Measurements from ENCODE around the gene SHISA3. TPM values are rescaled to one million over a fixed set of nuclear protein-coding genes. Genes with fewer than 3 reads are reported as not detected.

Gene SHISA3
- total and polyA plus RNA-seq, 2 of the 8 experiments (the other 6 are each of a cell fraction or from before 2014, with no cell fraction given) = 2.0 to 9.3 TPM

DNA sequence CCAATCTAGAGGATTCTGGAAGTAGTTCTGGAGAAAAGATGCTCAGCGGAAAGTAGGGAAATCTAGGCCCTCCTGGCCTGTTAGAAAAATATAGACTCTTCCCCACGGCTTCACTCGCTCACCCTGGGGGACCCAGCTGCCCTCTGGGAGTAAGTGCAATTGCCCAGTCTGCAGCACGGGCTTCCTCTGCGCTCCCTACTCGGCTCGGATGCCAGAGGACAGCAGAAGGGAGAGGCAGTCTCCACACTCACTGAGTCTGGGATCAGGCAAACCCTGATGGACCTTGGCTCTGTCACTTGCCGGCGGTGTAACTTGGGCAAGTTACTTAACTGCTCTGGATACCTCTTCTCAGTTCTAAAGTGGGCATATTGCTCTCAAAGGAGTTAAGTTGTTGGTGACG is 2.1 kb downstream of the SHISA3 start (continued):
- no peak for TF ChIP-seq CTBP2 (IDR thresholded peaks at IDR 0.05; ENCODE audit: borderline replicate concordance, insufficient read depth, insufficient read length, low read length)
- TF ChIP-seq HDAC2 (IDR thresholded peaks at IDR 0.05; ENCODE audit: borderline replicate concordance in 1 of 2, low read depth in 2 of 2, low read length in 2 of 2) = no peak
